RWPE1 (cell line): ENCODE measurements around the gene MEIKIN.

Experiments
- CTCF ChIA-PET: fragments of 350-600 bp; sonication (Branson Sonifier 250); formaldehyde crosslinking; extraction: SDS; loops from one replicate; lab custom pipeline; 2021; lab: Yijun Ruan, JAX
- POLR2A ChIA-PET: fragments of 400-600 bp; formaldehyde crosslinking; extraction: SDS; loops from one replicate; lab custom pipeline; 2020; ENCODE audit warnings: antibody characterized with exemption; ENCODE audit not compliant: low non-redundant PET; lab: Yijun Ruan, JAX
- DNase-seq: peaks from one replicate; pipeline ENCODE4 v3.0.0; 2012; ENCODE audit warnings: low spot score
- H3K27ac ChIP-seq: fragments of 450-650 bp; 2 replicates; pipeline ENCODE4 v1.5.1; 2017
- CTCF ChIP-seq: fragments of 450-650 bp; conservative IDR thresholded peaks from 2 replicates; pipeline ENCODE4 v1.5.1; 2017; ENCODE audit warnings: low read depth, mild to moderate bottlenecking

Gene MEIKIN

GRCh38 chr5:131932235-131932634 lies 13.2 kb downstream of the MEIKIN start:
- DNase-seq: no peak
- no peak for TF ChIP-seq CTCF
- CTCF ChIA-PET: no interaction called here
- no peak overlapping the region for H3K27ac ChIP-seq
- POLR2A ChIA-PET: no interaction called here

GRCh38 chr5:131928957-131929356 lies 16.5 kb downstream of the MEIKIN start:
- no peak for TF ChIP-seq CTCF
- DNase-seq: no peak
- no peak overlapping the region for H3K27ac ChIP-seq
- POLR2A ChIA-PET: no interaction called here
- CTCF ChIA-PET: interaction anchor here (0.7 kb wide), 1 partner anchor 250 kb away, joined by 3 read pairs; no protein-coding TSS in a partner anchor

GRCh38 chr5:131926168-131926567 lies 19.3 kb downstream of the MEIKIN start:
- H3K27ac ChIP-seq: no peak overlapping the region
- TF ChIP-seq CTCF: no peak
- no peak for DNase-seq
- CTCF ChIA-PET: no interaction called here
- POLR2A ChIA-PET: no interaction called here

GRCh38 chr5:131916481-131916880 lies 29.0 kb downstream of the MEIKIN start:
- DNase-seq: no peak
- ChIA-PET CTCF (interaction anchor here (0.6 to 0.7 kb wide), 2 partner anchors 75 to 184 kb away, joined by 4 to 5 read pairs; no protein-coding TSS in a partner anchor), POLR2A (no interaction called here)
- no peak for TF ChIP-seq CTCF
- no peak overlapping the region for H3K27ac ChIP-seq

GRCh38 chr5:131914472-131914871 lies 31.0 kb downstream of the MEIKIN start:
- no peak overlapping the region for H3K27ac ChIP-seq
- TF ChIP-seq CTCF: no peak
- DNase-seq: no peak
- CTCF ChIA-PET: no interaction called here
- POLR2A ChIA-PET: no interaction called here

- CTCF ChIA-PET: interaction anchor here (0.6 kb wide), 1 partner anchor 20 kb away, joined by 12 read pairs; no protein-coding TSS in a partner anchor
- POLR2A ChIA-PET: no interaction called here
- no peak overlapping the region for H3K27ac ChIP-seq
- no peak for TF ChIP-seq CTCF
- no peak for DNase-seq
These were observed 31.9 kb downstream of the MEIKIN start for GRCh38 chr5:131913603-131914002.
